HG03039 (cell line): ENCODE measurements around the gene CYBRD1.

Experiments
- ATAC-seq: cut with Tn5 transposase; IDR thresholded peaks from one replicate; pipeline ENCODE4 v1.9.1; 2021; ENCODE audit warnings: mild to moderate bottlenecking, moderate library complexity; ENCODE audit not compliant: unreplicated experiment

The CYBRD1 gene

DNA sequence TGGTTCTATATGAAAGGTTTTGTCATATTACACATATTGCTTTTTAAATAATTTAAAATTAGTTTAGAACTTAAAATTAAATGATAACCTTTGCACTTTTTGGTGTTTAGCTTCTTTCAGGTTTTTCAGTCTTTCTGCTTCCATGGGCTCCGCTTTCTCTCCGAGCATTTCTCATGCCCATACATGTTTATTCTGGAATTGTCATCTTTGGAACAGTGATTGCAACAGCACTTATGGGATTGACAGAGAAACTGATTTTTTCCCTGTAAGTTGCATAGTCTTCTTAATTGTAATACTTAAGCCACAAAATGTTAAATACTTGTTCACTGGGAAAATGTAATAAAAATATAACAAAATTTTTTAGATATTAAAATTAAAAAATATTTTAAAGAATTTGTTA, 31.0 kb downstream of the CYBRD1 start:
- ATAC-seq: no peak

DNA sequence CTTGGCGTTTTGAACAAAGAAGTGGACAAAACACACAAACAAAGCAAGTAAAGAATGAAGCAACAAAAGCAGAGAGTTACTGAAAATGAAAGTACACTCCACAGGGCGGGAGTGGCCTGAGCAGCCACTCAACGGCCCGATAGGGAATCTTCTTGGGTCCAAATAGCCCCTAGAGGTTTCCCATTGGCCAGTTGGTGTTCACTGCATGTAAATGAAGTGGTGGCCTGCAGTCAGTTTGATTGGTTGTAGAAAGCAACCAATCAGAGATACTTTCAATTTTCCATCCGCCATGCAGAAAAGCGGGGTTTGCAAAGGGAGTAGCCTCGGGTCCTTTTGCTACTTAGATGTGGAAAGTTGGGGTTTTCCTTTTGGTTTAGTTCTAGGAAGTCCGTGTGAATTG, 31.6 kb downstream of the CYBRD1 start:
- ATAC-seq: no peak

DNA sequence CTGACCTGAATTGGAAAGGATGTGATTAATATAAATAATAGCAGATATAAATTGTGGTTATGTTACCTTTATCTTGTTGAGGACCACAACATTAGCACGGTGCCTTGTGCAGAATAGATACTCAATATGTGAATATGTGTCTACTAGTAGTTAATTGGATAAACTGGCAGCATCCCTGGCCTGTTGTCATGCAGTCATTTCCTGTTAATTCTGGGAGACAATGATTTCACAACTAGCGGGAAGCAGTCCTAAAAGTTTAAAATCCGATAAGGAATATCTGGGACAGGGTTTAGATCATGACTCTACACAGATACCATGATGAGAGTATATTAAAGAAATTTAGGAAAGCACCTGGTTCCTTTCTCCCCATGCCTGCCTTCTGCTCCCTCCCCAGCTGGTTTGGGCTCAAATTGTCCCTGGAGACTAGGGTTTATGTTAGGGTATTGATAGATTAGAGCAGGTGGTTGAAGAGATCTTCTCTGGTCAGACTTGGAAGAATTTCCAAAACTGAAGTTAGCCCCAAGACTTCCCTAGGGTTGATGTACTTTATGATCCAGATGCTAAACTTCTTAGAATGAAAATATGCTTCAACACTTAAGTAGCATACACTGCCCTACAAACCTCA, 32.8 kb downstream of the CYBRD1 start:
- no peak for ATAC-seq

DNA sequence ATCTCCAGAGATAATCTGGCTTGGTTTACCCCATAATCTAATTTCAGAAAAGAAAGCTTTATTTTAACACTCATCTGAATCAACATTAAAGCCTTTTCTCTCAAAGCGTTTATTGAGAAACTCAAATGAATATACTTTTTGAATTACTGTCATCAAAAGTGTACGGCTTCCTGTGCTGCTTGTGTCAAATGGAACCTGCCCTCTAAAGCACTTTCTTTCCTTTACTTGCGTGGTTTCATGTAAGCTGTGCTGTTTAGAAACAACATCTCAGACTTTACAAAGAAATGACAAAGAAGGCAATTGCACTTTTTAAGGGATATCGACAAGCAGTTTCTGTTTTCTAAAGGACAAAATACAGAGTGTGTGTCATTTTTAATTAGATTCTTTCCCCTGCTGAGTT, 35.1 kb downstream of the CYBRD1 start:
- no peak for ATAC-seq

DNA sequence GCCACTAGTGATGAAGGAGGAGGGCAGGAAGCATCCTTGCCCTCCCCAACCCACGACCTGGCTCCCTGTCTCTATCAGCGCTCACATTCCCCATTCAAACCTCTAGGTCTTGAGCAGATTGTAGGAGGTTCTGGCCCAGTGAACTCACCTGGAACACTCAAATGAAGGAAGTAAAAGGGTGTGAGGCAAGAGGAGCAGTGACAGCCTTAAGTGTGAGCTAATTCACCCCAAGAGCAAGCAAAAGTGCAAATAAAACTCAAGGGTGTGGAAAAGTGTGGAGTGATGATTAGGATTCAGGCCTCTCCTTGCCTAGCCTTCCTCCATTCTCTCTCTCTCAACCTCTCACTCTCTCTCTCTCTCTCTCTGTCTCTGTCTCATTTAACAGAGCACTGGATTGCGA, 41.0 kb downstream of the CYBRD1 start:
- no peak for ATAC-seq

DNA sequence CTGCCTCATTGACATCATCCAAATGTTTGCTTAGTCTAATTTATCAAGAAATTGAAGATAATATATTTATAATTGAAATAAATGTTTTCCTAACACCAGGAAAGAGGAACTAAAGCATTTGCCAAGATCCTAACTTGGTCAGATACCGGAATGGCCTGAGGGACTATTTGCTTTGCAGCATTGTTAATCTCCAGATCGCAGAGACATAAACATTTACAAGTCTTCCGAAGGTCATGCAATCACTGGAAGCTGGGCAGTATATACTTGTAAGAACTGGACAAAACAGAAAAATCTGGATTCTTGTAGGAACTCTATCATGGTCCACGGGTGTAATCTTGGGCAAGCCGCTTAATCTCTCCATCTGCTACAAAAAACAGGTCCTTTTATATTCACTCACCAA, 42.2 kb downstream of the CYBRD1 start:
- no peak for ATAC-seq

DNA sequence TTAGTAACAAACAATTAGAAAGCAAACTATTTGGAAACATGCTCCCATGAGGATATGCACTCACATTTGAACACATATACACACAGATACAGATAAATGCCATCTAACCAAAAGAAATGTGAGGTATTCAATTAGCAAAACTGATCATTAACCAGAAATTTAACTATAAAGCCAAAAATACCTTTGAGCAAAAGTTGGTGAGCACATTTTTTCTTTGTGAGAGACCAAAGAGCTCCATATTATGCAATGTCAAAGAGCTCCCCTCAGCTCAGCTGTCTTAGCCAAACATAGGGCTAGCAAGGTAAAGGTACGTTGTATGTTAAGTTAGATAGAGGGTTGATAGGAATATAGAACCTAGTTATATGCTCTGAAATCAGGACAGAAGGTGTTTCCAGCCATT, 43.8 kb downstream of the CYBRD1 start:
- no peak for ATAC-seq

DNA sequence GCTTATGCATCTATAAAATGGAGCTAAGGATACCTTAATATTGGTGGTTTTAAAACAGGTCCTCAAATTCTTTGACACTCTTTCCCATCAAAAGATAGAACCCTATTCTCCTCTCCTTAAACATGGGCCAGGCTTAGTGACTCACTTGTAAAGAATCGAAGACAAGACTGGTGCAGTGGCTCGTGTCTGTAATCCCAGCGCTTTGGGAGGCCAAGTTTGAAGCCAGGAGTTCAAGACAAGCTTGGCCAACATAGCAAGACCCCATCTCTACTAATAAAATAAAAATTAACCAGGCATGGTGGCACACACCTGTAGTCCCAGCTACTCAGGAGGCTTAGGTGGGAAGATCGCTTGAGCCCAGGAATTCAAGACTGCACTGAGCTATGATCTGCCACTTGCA, 44.5 kb downstream of the CYBRD1 start:
- ATAC-seq: no peak

DNA sequence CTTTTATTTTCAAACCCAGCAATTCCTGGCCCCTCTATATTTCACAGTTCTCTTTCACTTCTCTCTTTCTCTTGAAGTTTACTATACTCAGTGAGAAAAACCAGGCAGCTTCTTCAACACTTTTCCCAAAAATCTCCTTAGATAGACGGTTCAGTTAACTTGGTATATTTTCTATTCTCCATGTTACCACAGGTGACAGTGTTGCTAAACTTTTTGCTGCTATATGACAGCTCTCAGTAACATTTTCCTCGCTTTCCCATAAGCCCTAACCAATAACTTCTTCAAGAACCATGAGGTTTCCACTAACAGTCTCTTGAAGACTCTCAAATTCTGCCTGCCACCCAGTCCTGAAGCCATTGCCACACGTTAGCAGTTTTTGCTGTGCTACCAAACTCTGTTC, 45.8 kb downstream of the CYBRD1 start:
- ATAC-seq: no peak

DNA sequence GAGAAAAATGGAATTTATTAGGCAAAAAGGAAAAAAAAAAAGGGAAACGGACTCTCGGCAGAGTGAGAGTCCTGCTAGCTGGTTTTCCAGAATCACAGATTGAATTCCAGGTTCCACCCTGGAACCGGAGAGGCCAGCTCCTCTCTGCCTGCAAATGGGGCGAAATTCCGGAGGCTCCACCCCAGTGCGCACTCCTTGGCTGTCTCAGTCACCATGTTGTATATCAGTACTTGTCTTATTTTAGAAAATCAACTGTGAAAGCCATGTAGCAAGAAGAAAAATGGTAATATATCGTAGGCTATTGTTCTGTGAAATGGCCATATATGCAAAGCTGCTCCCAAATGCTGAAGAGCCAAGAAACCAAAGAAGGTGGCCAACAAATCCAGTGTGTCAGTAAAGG, 49.4 kb downstream of the CYBRD1 start:
- ATAC-seq: no peak

DNA sequence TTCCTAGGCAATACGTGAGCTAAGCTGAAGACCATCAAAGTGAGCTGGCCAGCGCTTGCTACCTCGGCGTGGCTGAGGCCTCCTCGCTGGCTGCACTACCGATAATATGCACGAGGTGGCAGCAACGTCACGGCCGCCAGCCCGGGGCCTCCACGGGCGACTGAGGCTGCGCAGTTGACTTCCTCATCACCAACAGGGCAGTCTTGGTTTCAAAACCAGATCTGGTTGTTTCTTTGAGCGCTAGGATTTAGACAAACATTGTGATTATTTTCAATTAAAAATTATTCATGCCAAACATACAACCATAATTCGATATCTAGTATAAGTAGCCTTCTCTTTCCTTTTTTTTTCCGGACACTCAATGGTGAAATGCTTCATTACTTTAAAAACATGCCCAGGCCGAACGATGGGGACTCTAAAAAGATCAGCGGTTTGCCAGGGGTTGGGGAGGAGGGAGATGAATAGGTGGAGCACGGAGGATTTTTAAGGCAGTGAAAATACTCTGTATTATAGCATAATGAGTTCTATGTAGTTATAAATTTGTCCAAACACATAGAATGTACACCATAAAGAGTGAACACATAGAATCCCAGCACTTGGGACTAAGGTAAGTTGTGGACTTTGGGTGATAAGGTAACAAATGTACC, 52.0 kb downstream of the CYBRD1 start:
- peak; percentile 83 for ATAC-seq

DNA sequence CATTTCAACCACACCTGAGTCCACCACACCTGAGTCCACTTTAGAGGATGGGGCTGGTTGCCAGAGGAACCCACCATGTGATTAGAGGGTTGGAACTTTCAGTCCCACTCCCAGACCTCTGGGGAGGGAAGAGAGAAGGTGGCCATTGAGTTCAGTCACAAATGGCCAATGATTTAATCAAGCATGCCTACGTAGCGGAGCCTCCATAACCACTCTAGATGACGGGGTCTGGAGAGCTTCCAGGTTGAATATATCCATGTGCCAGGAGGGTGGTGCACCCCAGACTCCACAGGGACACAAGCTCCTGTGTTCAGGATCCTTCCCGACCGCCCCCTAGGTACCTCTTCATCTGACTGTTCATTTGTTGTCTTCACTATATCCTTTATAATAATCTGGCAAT, 53.3 kb downstream of the CYBRD1 start:
- ATAC-seq: no peak

DNA sequence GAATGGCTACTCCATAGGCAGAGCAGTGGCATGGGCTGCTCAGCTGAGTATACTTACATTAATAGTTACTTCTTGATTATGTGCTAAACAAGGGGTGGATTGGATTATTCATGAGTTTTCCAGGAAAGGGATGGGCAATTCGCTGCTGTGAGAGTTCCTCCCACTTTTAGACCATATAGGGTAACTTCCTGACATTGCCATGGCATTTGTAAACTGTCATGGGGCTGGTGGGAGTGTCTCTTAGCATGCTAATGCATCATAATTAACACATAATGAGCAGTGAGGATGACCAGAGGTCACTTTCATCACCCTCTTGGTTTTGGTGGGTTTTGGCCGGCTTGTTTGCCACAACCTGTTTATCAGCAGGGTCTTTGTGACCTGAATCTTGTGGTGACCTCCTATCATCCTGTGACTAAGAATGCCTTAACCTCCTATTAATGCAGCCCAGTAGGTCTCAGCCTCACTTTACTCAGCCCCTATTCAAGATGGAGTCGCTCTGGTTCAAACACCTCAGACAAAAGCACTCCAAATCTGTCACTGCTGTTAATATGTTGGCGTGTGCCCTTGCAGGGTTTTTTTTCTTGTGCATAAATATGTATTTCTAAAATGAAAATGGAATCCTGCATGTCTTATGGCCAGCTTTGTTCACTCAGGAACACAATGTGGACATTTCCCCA, 56.0 kb downstream of the CYBRD1 start:
- no peak for ATAC-seq

DNA sequence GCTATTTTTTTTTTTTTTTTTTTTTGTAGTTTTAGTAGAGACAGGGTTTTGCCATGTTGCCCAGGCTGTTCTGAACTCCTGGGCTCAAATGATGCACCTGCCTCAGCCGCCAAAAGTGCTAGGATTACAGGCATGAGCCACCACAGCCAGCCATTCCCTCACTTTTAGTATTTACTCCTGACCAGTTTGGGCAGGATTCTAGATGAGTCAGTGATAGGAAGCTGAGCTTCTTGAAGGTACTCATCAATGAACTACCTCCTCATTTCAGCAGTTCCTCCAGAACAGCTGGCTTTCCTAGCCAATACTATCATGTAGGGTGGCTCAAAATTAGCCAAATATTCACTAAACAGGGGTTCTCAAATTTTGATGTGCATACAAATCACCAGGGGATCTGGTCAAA, 57.2 kb downstream of the CYBRD1 start:
- no peak for ATAC-seq

DNA sequence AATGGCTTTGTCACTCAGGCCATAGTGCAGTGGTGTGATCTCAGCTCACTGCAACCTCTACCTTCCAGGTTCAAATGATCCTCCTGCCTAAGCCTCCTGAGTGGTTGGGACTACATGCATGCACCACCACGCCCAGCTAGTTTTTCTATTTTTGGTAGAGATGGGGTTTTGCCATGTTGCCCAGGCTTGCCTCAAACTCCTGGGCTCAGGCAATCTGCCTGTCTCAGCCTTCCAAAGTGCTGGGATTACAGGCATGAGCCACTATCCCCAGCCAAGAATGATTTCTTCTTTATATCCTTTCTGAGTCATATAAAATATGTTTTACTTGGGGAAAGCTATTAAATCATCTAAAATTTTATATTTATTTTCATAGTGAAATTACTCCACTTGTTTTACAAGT, 61.3 kb downstream of the CYBRD1 start:
- no peak for ATAC-seq

DNA sequence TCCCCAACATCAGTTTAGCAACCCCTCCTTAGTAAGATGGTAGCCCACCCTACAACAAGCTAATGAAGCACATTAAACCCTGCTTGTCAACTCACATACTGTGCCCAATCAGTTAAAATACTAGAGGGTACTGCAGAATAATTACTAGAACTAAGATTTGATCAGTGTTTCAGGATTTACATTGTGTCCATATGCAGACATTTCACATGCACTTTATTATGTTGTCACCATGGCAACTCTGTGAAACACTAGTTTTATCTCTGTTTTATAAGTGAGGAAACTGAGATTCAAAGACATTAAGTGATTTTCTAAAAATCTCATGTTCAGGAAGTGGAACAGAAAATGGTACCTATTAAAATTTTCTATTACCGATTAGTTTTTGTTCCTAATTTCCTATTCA, 61.7 kb downstream of the CYBRD1 start:
- ATAC-seq: no peak

DNA sequence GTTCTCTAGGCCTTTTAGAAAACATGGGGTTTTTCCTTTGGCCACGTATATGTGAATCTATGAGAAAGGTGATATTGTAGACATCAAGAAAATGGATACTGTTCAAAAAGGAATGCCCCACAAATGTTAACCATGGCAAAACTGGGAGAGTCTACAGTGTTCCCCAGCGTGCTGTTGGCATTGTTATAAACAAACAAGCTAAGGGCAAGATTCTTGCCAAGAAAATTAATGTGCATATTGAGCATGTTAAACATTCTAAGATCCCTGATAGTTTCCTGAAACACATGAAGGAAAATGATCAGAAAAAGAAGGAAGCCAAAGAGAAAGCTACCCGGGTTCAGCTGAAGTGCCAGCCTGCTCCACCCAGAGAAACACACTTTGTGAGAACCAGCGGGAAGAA, 64.9 kb downstream of the CYBRD1 start:
- no peak for ATAC-seq

DNA sequence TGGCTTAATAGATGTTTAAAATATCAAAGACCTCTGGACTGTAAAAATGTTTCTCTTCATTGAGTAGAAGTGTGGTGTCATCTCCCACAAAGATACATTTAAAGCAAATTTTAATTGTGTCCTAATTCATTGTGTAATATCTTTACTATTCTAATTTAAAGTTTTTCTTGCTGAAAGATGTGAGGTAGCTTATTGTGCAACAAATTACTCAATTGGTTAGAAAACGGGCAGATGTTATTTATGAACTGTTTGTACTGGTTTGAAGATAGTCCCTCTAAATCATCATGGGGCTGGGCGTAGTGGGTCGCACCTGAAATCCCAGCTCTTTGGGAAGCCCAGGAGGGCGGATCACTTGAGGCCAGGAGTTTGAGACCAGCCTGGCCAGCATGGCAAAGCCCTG, 65.3 kb downstream of the CYBRD1 start:
- no peak for ATAC-seq

DNA sequence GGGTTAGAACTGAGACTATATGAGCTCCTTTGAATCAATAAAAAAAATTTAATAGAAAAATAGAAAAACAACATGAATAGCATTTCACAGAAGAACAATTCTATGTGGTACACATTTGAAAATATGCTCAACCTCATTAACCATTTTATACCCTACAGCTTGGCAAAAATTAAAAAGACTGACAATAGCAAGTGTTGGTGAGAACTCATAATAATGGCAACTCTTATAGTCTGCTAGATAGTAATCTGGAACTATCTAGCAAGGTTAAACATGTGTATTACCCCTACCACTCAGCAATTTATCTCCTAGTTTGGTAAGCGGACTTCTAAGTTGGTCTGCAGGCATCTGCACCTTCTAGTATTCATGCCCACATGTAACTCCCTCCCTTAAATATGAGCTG, 67.8 kb downstream of the CYBRD1 start:
- ATAC-seq: no peak

DNA sequence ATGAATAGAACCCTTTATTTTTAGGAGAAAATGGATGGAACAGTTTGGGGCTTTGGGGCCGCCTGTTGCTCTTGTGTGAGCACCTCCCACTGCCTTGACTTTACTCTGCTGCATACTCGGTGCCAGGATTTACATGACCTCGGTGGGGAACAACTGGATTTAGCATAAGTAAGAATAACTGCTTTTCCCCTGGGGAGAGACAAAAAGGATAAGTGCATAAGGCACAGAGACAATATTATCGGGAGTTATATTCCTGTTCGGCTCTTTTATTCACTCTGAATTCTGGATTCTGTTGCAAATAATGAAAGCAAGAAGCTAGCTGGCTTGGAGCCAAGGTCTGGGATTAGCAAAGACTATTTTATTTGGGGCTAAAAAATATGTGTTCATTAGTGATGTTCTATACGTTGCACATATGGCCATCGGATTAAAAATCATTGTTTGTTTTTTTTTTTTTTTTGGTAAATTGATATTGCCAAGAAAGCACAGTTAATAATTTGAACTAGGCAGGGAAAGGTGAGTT, 69.8 kb downstream of the CYBRD1 start:
- ATAC-seq: no peak

DNA sequence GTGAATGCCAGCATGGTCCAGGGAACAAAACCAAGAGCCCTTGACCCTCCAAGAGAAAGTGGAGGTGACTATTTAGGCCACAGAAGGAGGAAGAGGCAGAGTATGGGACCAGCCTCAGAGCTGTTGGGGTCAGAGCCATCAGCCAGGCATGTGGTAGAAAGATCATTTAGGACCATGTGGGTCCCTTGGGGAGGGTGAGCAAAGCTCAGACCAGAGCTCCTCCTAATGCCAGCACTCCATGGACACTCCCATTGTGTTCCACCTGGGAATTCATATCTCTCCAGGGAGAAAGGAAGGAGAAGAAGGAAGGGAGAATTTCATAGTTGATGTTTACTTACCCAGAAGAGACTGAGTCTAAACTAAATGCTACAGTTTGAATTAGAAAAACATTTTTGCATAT, 73.2 kb downstream of the CYBRD1 start:
- ATAC-seq: no peak

DNA sequence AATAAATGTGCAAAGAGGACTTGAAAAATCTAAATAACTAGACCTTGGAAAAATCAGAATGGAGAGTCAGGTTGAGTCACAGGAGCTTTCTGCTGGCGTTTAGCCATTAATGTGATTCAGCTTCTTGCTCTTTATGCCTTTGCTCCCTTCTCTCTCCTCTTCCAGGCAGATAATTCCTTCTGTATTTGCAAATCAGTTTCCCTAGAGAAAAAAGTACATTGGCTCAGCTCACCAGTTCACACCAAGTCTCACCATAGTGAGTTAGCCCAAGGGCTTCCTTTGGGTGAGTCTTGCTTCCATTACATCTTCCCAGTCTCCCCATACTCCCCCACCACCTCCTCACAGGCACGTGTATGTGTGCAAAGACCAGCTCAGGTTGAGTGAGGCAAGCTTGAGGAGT, 73.6 kb downstream of the CYBRD1 start:
- no peak for ATAC-seq
